ENCODE measurements around the gene OXLD1.

DNA sequence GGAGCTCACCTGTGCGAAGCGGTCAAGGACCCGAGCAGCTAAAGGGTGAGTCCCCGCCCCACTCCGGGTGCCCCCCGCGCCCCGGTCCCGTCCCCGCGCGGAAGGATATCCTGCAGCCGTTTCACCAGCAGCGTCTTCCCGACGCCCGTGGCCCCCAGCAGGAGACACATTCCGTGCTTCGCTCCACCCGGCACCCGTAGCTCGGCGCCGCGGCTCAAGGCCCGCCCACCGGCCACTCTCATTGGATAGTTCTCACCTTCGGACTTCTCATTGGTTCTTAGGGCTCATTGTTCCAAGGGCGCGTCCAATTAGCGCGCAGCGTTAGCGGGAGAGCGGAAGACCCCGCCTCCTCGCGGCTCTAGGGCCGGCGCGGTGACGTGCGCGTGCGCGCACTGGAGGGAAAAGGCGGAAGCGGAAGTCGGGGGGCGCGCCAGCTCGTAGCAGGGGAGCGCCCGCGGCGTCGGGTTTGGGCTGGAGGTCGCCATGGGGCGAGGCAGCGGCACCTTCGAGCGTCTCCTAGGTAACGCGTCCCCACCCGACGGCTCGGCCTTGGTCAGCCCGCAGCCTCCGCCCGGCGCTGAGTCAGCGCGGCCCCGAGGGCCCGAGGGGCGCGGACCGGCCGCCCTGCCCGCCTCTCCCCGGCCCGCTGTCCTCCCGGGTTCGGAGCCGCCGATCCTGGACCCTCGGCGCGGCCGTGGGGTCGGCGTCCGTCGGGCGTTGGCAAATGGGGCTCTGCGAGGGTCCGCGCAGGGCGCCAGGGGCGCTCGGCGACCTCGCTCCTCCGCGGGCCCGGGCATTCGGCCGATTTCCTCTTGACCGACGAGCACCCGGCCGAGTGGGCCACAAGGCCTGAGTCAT lies 17.4 kb upstream of the OXLD1 start, which contains the start of the genes ARL16 and HGS:
- no peak for TF ChIP-seq EZH2 (IDR thresholded peaks at IDR 0.05; ENCODE audit: low read length)
- TF ChIP-seq, protein P1, sequence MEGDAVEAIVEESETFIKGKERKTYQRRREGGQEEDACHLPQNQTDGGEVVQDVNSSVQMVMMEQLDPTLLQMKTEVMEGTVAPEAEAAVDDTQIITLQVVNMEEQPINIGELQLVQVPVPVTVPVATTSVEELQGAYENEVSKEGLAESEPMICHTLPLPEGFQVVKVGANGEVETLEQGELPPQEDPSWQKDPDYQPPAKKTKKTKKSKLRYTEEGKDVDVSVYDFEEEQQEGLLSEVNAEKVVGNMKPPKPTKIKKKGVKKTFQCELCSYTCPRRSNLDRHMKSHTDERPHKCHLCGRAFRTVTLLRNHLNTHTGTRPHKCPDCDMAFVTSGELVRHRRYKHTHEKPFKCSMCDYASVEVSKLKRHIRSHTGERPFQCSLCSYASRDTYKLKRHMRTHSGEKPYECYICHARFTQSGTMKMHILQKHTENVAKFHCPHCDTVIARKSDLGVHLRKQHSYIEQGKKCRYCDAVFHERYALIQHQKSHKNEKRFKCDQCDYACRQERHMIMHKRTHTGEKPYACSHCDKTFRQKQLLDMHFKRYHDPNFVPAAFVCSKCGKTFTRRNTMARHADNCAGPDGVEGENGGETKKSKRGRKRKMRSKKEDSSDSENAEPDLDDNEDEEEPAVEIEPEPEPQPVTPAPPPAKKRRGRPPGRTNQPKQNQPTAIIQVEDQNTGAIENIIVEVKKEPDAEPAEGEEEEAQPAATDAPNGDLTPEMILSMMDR (optimal IDR thresholded peaks at IDR 0.05 in 1 of 3, IDR thresholded peaks at IDR 0.05 in 1 of 3, conservative IDR thresholded peaks at IDR 0.05 in 1 of 3; ENCODE audit: extremely low read depth in 1 of 3, insufficient read depth in 2 of 3, low read length in 3 of 3), result no peak

All from keratinocyte (primary cell).